Bronchial epithelial cell (primary cell): ENCODE data around the gene ASB13. TPM values are rescaled to one million over a fixed set of nuclear protein-coding genes. Genes with fewer than 3 reads are reported as not detected.

Experiments used
- DNase-seq: peaks from one replicate; pipeline ENCODE4 v3.0.0-alpha.2; 2010; ENCODE audit warnings: low read depth
- FAIRE-seq: peaks from 2 replicates; lab custom pipeline; 2011; peaks lifted over from hg19 to GRCh38; lab: Jason Lieb, UNC
- H3K27me3 ChIP-seq: 2 replicates; pipeline ENCODE4 v1.5.1; 2011; ENCODE audit warnings: low read length; ENCODE audit not compliant: control insufficient read depth, insufficient read depth
- H3K36me3 ChIP-seq: 2 replicates; pipeline ENCODE4 v1.5.1; 2011; ENCODE audit warnings: low read length; ENCODE audit not compliant: control insufficient read depth, insufficient read depth
- H3K4me3 ChIP-seq: 2 replicates; pipeline ENCODE4 v1.5.1; 2011; ENCODE audit warnings: mild to moderate bottlenecking, low read depth, low read length, control low read depth
- total RNA-seq: library from RNA; depleted of rRNA; stranded (reverse); fragments of >200 nt; gene quantifications from 2 replicates; pipeline ENCODE4 v1.2.1, GENCODE V29; 2014
- TF ChIP-seq, protein P1 (sequence below): IDR thresholded peaks from 2 replicates; pipeline ENCODE4 v1.5.1; 2011; ENCODE audit warnings: mild to moderate bottlenecking, moderate library complexity, low read length, control low read depth, inconsistent platforms; ENCODE audit not compliant: insufficient read depth, severe bottlenecking

ASB13 gene
- total RNA-seq, 1 donor from 2014 or later, result 14.5 TPM

DNA sequence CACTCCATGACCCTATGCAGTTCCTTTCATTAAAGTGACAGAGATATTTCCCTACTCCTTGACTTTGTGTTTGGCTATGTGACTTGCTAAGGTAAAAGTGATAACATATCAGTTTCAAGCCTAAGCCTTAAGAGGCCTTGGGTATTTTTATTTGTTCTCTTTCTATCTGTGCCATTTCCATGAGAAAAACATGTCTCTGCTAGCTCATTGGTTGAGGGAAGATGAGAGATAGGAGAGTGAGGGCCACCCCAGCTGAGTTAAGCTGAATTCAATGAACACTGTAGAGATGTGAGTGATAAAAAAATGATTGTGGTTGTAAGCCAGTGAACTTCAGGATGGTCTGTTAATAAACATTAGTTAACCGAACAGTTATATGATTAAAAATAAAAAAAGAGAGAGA, 31.7 kb upstream of the ASB13 start:
- Histone ChIP-seq H3K4me3 (no peak overlapping the region), H3K36me3 (peaks cover 2% of the 10 kb centered on the region), H3K27me3 (no peaks in the 10 kb centered on the region)
- DNase-seq (no peak), FAIRE-seq (no peak)
- TF ChIP-seq, protein P1, sequence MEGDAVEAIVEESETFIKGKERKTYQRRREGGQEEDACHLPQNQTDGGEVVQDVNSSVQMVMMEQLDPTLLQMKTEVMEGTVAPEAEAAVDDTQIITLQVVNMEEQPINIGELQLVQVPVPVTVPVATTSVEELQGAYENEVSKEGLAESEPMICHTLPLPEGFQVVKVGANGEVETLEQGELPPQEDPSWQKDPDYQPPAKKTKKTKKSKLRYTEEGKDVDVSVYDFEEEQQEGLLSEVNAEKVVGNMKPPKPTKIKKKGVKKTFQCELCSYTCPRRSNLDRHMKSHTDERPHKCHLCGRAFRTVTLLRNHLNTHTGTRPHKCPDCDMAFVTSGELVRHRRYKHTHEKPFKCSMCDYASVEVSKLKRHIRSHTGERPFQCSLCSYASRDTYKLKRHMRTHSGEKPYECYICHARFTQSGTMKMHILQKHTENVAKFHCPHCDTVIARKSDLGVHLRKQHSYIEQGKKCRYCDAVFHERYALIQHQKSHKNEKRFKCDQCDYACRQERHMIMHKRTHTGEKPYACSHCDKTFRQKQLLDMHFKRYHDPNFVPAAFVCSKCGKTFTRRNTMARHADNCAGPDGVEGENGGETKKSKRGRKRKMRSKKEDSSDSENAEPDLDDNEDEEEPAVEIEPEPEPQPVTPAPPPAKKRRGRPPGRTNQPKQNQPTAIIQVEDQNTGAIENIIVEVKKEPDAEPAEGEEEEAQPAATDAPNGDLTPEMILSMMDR, result no peak

DNA sequence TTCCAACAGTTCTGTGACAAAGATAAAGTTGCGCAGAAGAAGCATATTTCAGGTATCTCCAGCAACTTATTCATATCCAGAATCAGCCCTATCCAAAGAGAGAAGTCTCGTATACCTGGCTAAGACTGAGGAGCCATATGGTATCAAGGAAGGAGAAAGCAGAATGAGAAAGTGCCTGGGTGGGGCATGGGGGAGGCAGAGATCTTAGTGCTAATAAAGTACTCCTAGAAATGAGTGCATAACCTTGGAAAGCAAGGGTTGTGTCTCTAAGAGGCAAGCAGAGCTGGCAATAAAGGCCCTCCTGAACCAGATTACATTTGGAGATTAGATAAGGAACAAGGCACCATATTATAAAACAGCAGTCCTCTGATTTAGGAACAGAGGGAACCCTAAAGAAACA, 30.9 kb upstream of the ASB13 start:
- TF ChIP-seq, protein P1, result no peak
- no peak overlapping the region for H3K4me3 ChIP-seq
- DNase-seq, result no peak
- no peak for FAIRE-seq
- H3K36me3 ChIP-seq, result peaks cover 2% of the 10 kb centered on the region
- H3K27me3 ChIP-seq, result no peaks in the 10 kb centered on the region

DNA sequence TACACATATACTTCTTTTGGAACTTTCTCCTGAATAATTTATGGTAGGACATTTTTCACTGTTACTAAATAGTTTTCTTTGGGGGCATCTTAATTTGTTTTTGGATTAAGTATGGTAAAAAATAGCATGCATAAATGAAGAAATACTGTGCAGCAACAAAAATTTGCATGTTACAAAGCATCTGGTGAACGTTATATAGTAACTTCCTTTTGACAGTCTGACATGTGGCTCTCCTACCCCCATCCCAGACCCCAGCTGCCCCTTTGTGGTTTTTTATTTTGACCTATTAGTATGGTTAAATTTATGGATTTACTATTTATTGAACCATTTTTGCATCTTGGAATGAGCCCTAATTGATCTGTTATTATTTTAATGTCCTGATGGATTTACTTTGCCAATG, 28.2 kb upstream of the ASB13 start:
- TF ChIP-seq, protein P1, result no peak
- H3K36me3 ChIP-seq, result peaks cover 2% of the 10 kb centered on the region
- FAIRE-seq, result no peak

GRCh38 chr10:5692461-5693358, 26.3 kb upstream of the ASB13 start:
- DNase-seq (no peak), FAIRE-seq (no peak)
- peaks cover 2% of the 10 kb centered on the region for H3K36me3 ChIP-seq
- TF ChIP-seq, protein P1, result no peak
- H3K4me3 ChIP-seq, result peak overlapping the region; percentile 48
- no peaks in the 10 kb centered on the region for H3K27me3 ChIP-seq

More for the DNA sequence above, 28.2 kb upstream of the ASB13 start:
- no peaks in the 10 kb centered on the region for H3K27me3 ChIP-seq
- DNase-seq, result no peak
- H3K4me3 ChIP-seq, result no peak overlapping the region

GRCh38 chr10:5691786-5692185, 25.4 kb upstream of the ASB13 start:
- DNase-seq (peak; percentile 70), FAIRE-seq (no peak)
- H3K36me3 ChIP-seq, result peaks cover 2% of the 10 kb centered on the region
- no peaks in the 10 kb centered on the region for H3K27me3 ChIP-seq
- TF ChIP-seq, protein P1, result no peak
- peak overlapping the region; percentile 48 for H3K4me3 ChIP-seq
